Measurements from ENCODE around the gene GPD2. TPM values are rescaled to one million over a fixed set of nuclear protein-coding genes. Genes with fewer than 3 reads are reported as not detected.

Gene GPD2
- total RNA-seq, result 100 to 1,000 TPM in 1 of 4 donors, 10 to 100 TPM in 3; 40.9 to 112 (median 56.3) TPM

GRCh38 chr2:156435718-156436496 lies at the start of gene GPD2:
Gene GPD2 (plus strand): TSS chr2:156436379. CDS start chr2:156476106, 39,727 bp downstream.
- TF ChIP-seq, protein P1, sequence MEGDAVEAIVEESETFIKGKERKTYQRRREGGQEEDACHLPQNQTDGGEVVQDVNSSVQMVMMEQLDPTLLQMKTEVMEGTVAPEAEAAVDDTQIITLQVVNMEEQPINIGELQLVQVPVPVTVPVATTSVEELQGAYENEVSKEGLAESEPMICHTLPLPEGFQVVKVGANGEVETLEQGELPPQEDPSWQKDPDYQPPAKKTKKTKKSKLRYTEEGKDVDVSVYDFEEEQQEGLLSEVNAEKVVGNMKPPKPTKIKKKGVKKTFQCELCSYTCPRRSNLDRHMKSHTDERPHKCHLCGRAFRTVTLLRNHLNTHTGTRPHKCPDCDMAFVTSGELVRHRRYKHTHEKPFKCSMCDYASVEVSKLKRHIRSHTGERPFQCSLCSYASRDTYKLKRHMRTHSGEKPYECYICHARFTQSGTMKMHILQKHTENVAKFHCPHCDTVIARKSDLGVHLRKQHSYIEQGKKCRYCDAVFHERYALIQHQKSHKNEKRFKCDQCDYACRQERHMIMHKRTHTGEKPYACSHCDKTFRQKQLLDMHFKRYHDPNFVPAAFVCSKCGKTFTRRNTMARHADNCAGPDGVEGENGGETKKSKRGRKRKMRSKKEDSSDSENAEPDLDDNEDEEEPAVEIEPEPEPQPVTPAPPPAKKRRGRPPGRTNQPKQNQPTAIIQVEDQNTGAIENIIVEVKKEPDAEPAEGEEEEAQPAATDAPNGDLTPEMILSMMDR (IDR thresholded peaks at IDR 0.05; ENCODE audit: low read depth), result no peak

DNA sequence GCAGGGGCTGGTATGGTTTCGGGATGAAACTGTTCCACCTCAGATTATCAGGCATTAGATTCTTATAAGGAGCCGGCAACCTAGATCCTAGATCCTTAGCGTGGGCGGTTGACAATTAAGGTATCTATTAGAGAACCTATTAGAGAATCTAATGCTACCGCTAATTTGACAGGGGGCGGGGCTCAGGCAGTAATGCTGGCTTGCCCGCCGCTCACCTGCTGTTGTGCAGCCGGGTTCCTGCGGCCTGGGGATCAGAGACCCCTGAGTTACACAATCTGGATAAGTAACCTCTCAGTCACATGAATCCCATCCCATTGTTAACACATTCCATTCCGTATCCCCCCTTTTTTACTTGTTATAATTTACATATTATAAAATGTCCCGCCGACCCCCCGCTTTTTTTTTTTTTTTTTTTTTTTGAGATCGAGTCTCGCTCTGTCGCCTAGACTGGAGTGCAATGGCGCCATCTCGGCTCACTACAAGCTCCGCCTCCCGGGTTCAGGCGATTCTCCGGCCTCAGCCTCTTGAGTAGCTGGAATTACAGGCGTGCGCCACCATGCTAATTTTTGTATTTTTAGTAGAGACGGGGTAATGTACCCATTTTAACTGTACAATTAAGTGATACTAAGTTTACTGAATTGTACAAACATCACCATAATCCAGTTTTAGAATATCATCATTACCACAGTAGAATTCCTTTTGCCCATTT lies 42.0 kb upstream of the GPD2 start:
- TF ChIP-seq, protein P1 (IDR thresholded peaks at IDR 0.05; ENCODE audit: low read depth), result no peak

- TF ChIP-seq, protein P1 (IDR thresholded peaks at IDR 0.05; ENCODE audit: low read depth), result no peak
Observed at GRCh38 chr2:156396126-156396525, 40.1 kb upstream of the GPD2 start.

DNA sequence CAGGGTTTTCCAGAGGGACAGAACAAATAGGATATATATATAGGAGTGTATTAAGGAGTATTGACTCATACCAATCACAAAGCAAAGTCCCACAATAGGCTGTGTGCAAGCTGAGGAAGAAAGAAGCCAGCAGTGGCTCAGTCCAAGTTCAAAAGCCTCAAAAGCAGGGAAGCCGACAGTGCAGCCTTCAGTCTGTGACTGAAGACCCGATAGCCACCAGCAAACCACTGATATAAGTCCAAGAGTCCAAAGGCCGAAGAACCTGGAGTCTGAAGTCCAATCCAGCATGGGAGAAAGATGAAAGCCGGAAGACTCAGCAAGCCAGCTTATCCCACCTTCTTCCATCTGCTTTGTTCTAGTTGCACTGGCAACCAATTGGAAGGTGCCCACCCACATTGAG lies 39.0 kb upstream of the GPD2 start:
- TF ChIP-seq, protein P1 (IDR thresholded peaks at IDR 0.05; ENCODE audit: low read depth), result no peak

GRCh38 chr2:156398176-156398575 lies 38.0 kb upstream of the GPD2 start:
- TF ChIP-seq, protein P1 (IDR thresholded peaks at IDR 0.05; ENCODE audit: low read depth), result no peak

- TF ChIP-seq, protein P1 (IDR thresholded peaks at IDR 0.05; ENCODE audit: low read depth), result no peak
Observed at GRCh38 chr2:156399224-156399949, 36.8 kb upstream of the GPD2 start.
